HG02623 (cell line): ENCODE measurements around the gene MSLN.

Experiments used
- ATAC-seq: cut with Tn5 transposase; IDR thresholded peaks from one replicate; pipeline ENCODE4 v1.9.1; 2021; ENCODE audit warnings: moderate library complexity; ENCODE audit not compliant: unreplicated experiment

MSLN gene

GRCh38 chr16:801584-802363, 41.2 kb downstream of the MSLN start:
- ATAC-seq, result no peak

DNA sequence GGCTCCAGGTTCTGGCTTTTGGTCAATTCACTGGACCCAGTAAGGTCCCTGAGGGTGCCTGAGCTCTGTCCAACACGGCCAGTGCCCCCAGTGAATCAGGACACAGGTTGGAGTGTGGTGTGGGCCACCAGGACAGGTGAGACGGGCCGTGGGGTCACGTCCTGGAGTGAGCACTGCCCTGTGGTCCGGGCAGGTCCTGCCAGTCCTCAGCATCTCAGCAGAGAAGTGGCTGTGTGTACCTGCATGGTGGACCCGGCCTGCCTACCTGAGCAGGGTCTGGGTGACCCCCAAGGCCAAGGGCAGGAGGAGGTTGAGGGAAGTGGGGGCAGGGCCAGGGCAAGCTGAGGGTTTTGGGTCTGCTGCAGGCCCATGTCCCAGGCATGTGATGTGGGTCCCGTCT, 41.9 kb downstream of the MSLN start:
- no peak for ATAC-seq

DNA sequence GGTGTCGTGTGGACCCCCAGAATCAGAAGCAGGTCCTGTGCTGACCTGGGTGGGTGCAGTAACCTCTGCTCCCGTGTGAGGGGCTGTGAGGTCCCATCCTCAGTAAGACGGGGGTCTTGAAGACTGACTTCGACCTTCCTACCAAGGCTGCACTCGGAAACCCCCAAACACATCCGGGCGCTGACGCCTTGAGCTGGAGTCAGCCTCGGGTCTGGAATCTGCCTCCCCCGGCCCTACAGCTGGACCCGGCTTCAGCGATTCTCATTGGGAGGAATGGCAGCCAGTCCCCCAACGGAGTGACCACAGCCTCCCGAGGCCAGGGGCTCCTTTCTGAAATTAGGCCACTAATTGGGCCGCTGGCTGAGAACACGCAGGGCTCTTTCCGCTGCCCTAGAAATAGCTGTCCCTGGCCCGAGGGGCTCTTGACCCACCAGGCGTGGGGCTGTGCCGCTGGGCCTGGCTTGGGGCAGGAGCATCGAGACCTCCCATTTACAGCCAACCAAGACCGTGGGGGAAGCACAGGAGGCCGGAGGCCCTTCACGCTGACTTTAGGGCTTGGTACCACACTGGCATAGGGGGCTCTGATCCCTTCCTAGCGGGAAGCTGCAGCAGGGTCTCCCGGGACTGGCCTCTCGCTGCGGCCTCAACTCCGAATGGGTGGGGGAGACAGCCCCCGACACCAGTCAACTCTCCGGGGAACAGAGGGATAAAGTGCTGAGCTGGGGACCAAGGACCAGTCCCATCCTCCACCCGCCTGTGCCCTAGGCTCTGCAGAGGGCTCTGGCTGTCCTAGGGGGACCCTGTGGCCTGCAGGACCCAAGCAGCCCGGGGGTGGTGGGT, 42.6 kb downstream of the MSLN start:
- no peak for ATAC-seq

DNA sequence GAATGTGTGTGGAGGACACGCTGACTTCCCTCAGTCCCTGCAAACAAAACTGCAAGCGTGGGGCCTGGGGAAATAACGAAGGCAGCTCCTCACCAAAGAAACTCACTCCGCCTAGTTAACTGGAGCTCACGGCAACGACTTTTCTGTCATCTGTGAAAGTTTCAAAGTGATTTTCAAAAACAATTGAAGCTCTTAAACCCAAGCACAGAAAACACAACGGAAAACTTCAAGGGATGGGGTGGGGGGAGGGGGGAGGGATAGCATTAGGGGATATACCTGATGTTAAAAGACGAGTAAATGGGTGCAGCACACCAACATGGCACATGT, 43.2 kb downstream of the MSLN start:
- no peak for ATAC-seq

DNA sequence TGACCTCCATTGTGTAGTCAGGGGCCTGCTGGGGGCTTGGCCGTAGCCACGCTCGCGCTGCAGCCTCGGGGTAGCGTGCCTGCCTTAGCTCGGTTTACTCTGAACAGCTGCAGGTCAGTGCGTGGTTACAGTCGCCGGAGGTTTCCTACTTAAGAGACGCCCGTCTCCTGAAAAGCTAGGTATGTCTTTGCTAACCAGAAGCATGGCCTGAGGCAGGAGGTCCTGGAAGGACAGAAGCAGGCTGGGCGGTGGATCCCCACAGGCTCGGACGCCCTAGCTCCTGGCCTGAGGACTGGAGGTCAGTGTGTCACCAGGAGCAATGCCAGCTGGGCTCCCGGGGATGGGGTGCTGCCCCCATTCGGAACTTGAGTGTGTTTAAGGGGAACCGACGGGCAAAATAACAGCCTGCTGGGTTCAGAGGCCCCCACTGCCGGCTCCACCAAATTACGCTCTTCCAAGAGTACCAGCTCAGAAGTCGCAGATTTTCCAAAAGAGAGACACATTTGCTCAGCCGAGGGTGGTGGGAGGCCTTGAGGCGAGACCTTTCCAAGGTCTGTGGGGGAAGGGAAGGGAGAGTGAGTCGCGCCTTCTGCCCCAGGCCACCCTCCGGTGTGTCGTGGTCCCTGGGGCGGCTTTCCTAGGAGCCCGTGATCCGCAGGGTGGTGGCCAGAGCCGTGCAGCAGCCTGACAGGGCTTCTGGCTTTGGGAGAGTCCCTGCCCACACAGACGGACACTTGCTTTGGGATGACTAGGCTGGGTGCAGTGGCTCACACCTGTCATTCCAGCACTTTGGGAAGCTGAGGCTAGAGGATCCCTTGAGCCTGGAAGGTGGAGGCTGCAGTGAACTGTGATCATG, 43.9 kb downstream of the MSLN start:
- no peak for ATAC-seq

DNA sequence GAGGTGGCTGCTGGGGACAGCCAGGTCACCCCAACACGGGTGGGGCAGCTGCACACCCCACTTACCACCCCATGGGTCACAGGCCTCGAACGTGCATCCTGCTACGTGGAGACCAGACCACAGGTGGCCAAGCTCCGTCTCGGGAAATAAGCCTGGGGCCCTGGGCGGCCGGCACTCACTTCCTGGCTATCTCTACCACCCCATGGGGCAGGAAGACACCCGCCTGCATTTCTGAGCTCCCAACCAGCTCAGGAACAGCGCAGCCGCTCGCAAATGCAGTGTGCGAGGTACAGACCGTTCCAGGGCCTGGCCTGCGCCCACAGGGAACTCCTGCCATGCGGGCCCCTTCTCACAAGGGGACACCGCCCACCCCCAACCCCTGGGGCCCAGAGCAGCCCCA, 44.9 kb downstream of the MSLN start:
- no peak for ATAC-seq

GRCh38 chr16:807347-808084, 47.0 kb downstream of the MSLN start:
- peak; percentile 84 for ATAC-seq

GRCh38 chr16:808085-808386, 47.5 kb downstream of the MSLN start:
- no peak for ATAC-seq

GRCh38 chr16:813204-813915, 52.8 kb downstream of the MSLN start:
- no peak for ATAC-seq

DNA sequence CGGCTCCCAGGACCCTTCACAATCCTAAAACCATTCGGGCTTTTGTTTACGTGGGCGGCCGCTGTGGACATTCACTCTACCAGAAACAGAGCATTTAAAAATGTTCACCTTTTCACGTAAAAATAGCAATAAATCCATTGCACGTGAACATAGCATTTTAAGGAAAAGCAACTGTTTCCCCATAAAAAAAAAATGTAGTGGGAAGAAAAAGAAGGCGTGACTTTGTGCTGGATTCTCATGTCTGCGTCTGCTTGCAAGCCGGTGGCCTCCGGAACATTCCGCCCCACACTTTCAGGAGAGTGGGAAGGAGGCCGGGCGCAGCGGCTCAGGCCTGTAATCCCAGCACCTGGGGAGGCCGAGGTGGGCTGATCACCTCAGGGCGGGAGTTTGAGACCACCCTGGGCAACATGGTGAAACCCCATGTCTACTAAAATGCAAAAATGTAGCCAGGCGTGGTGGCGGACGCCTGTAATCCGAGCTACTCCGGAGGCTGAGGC, 53.4 kb downstream of the MSLN start:
- no peak for ATAC-seq

DNA sequence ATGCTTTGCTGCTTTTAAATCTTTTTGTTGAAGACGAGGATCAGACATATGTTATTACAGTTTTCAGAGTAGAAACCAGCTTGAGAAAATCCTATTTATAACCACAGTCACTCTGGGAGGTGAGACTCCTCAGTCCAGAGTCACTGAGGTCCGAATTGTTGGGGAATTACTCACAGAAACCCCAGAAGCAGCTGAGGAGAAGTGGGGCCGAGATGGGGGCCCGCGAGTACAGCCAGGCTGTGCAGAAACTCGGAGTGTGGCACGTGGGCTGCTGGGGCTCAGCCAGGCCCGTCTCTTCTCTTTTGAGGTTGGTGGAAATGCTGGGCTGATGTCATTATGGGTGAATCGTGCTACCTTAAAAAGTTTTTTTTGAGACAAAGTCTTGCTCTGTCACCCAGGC, 54.4 kb downstream of the MSLN start:
- no peak for ATAC-seq

DNA sequence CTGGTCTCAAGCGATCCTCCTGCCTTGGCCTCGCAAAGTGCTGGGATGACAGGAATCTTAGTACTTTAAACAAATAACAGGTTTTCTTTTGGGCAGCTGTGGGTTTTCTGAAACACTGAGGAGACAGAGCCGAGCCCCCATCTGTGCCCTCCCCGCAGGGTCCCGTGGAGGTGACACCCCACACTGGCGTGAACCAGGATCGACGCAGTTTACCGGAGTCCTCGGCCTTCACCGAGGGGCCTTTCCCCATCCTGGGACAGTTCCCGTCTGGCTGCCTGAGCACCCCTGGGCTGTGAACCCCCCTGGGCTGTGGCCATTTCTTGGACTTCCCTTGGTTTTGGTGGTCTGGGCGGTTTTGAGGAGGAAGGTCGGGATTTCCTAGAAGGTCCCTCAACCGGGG, 55.3 kb downstream of the MSLN start:
- ATAC-seq, result no peak

DNA sequence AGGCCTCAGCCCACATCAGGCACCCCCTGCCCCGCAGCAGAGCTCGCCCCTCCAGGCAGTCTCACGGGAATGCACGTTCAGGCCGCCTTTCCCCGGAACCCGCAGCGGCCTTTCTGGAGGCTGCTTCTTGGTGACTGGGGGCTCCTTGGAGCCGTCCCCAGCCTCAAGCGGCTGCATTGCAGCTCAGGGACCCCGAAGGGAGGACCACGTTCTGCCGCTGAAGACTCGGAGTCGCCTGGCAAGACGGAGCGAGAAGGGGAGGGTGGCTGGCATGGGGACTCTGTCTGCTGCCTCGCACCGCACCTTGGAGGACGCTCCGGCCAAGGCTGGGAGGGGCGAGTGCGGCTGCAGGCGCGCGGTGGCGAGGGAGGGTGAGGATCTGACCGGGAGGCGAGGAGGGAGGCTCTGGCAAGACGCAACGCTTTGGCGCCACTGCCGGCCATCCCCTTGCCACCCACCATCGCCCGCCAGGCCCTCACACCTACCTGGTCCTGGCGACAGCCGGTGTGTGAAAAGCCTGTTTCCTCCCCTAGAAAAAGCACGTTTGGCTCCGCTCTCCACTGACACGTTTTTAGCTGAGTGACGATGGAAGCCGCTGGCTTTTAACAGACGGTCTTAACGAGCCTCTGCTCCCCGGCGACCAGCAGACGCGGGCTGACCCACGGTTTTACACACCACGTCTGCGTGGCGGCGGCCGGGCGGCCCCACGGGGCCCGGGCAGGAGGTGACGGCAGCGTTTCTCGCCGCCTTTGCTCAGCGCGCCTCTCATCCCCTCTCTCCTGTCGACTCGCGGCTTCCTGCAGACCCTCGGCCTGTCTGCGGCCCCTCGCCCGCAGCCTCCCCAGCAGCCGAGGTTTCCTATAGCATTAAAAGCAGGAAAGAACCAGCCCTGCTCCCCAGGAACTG, 56.7 kb downstream of the MSLN start:
- ATAC-seq, result no peak

DNA sequence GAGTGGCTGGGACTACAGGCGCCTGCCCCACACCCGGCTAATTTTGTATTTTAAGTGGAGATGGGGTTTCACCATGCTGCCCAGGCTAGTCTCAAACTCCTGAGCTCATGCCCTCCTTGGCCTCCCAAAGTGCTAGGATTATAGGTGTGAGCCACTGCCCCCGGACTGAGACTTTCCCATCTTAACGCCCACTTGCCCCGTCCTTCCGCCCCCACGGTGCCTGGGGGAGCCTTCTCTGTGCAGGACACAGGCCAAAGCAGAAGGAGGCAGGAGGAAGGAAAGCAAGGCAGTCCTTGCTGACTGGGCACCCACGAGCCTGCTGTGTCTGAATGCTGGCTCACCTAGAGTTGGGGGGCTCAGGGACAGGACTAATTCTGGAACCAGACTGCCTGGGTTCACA, 57.6 kb downstream of the MSLN start:
- no peak for ATAC-seq
